HG03354 (cell line): ENCODE measurements around the gene ANO1.

Experiments used
- ATAC-seq: cut with Tn5 transposase; IDR thresholded peaks from one replicate; pipeline ENCODE4 v1.9.1; 2021; ENCODE audit warnings: mild to moderate bottlenecking; ENCODE audit not compliant: unreplicated experiment, poor library complexity, severe bottlenecking

The ANO1 gene

GRCh38 chr11:70128435-70128906, 50.4 kb downstream of the ANO1 start:
- no peak for ATAC-seq

- no peak for ATAC-seq
Measured at GRCh38 chr11:70129051-70129592, 51.0 kb downstream of the ANO1 start.

GRCh38 chr11:70130636-70131035, 52.5 kb downstream of the ANO1 start:
- no peak for ATAC-seq

- ATAC-seq = no peak
Measured at GRCh38 chr11:70131606-70132190, 53.6 kb downstream of the ANO1 start.

GRCh38 chr11:70132641-70133040, 54.5 kb downstream of the ANO1 start:
- ATAC-seq = no peak

- ATAC-seq = no peak
Measured at GRCh38 chr11:70133771-70134335, 55.7 kb downstream of the ANO1 start.

- no peak for ATAC-seq
Measured at GRCh38 chr11:70134490-70134889, 56.4 kb downstream of the ANO1 start.

- ATAC-seq = no peak
Measured at GRCh38 chr11:70135142-70135541, 57.0 kb downstream of the ANO1 start.

GRCh38 chr11:70135625-70136059, 57.5 kb downstream of the ANO1 start:
- no peak for ATAC-seq

GRCh38 chr11:70137383-70137782, 59.3 kb downstream of the ANO1 start:
- ATAC-seq = no peak

- ATAC-seq = no peak
Measured at GRCh38 chr11:70138403-70138802, 60.3 kb downstream of the ANO1 start.

- ATAC-seq = no peak
Measured at GRCh38 chr11:70139785-70140410, 61.8 kb downstream of the ANO1 start.

- ATAC-seq = no peak
Measured at GRCh38 chr11:70140711-70141485, 62.8 kb downstream of the ANO1 start.

GRCh38 chr11:70141486-70142220, 63.5 kb downstream of the ANO1 start:
- no peak for ATAC-seq

- ATAC-seq = no peak
Measured at GRCh38 chr11:70142221-70142875, 64.2 kb downstream of the ANO1 start.

- no peak for ATAC-seq
Measured at GRCh38 chr11:70144262-70144661, 66.1 kb downstream of the ANO1 start.

- ATAC-seq = no peak
Measured at GRCh38 chr11:70145071-70145470, 67.0 kb downstream of the ANO1 start.

GRCh38 chr11:70145841-70146240, 67.7 kb downstream of the ANO1 start:
- ATAC-seq = no peak

- ATAC-seq = no peak
Measured at GRCh38 chr11:70146299-70146698, 68.2 kb downstream of the ANO1 start.
